Body of pancreas (tissue), 4 donors: ENCODE measurements around the gene SEMA3G.

Experiments used
- POLR2A ChIP-seq, 3 donors: fragments of 450-650 bp; IDR thresholded peaks; one replicate each; pipeline ENCODE4 v1.6.1; 2016; ENCODE audit warnings: antibody characterized with exemption in 3 of 3, mild to moderate bottlenecking in 2 of 3
- TF ChIP-seq, protein P1 (sequence below), 7 experiments: fragments of 450-650 bp in 4 of 7; fragments of 200-600 bp in 3 of 7; sonication (generic) in 3 of 7; IDR thresholded peaks; one replicate each; pipeline ENCODE4 v1.5.1; 2016 to 2019; ENCODE audit warnings: antibody characterized with exemption in 7 of 7

DNA sequence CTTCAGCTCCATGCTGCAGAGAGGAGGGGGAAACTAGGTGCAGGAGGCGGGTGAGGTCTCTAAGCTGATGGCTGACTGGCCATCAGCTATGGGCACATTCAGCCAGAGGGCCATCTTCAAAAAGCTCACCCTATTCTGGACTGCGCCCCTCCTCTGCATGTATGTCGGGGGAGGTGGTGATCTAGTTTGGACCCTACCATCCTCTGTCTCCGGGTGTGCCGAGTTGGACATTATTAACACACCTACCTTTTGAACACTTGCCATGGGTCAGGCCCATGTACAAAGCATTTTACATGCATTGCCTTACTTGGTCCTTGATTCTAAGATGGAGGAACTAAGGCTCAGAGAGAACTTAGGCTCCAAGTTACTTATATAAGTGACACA lies 11.9 kb upstream of the SEMA3G start:
- TF ChIP-seq, protein P1, sequence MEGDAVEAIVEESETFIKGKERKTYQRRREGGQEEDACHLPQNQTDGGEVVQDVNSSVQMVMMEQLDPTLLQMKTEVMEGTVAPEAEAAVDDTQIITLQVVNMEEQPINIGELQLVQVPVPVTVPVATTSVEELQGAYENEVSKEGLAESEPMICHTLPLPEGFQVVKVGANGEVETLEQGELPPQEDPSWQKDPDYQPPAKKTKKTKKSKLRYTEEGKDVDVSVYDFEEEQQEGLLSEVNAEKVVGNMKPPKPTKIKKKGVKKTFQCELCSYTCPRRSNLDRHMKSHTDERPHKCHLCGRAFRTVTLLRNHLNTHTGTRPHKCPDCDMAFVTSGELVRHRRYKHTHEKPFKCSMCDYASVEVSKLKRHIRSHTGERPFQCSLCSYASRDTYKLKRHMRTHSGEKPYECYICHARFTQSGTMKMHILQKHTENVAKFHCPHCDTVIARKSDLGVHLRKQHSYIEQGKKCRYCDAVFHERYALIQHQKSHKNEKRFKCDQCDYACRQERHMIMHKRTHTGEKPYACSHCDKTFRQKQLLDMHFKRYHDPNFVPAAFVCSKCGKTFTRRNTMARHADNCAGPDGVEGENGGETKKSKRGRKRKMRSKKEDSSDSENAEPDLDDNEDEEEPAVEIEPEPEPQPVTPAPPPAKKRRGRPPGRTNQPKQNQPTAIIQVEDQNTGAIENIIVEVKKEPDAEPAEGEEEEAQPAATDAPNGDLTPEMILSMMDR (IDR thresholded peaks at IDR 0.05): no peak
- no peak for TF ChIP-seq POLR2A (IDR thresholded peaks at IDR 0.05)
